ENCODE measurements around the gene CORIN.

Gene CORIN

GRCh38 chr4:47642191-47642830 lies 195.6 kb downstream of the CORIN start:
- DNase-seq (ENCODE audit: low read depth in 2 of 2): no peak

DNA sequence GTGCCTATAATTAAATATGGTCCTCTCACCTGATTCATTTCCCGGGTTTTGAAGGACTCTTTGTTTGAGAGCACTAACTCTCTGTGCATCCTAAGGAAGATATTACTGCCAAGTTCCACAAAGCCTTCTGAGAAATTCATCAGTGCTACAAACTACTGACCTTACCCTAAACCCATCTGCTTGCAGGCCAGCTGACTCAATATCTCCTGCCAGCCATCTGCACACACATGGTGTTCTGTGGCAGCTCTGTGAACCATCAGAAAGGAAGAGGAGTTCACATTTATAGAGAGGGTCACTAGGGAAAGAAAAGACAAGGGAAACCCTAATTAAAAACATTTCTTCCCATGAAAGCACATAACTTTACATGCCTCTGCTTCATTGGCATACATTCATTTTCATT lies 196.1 kb downstream of the CORIN start:
- DNase-seq (ENCODE audit: low read depth in 2 of 2): no peak

DNA sequence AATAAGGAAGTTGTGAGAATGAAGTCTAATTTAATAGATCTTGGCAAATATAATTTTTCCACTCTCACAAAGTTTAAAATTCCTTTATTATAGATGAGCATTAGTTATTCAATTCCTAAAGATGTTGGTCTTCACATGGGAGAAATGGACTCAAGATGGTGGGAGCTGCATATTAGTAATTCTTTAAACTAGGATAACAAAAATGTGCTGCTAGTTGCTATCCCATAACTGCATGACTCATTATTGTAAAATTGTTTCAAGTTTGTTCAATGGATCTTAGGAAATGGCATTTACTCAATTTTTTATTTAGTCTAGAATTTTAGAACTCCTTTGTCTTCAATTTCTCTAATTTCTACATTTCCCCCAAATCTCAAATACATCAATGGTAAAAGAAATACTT lies 197.0 kb downstream of the CORIN start:
- DNase-seq (ENCODE audit: low read depth in 2 of 2): no peak

DNA sequence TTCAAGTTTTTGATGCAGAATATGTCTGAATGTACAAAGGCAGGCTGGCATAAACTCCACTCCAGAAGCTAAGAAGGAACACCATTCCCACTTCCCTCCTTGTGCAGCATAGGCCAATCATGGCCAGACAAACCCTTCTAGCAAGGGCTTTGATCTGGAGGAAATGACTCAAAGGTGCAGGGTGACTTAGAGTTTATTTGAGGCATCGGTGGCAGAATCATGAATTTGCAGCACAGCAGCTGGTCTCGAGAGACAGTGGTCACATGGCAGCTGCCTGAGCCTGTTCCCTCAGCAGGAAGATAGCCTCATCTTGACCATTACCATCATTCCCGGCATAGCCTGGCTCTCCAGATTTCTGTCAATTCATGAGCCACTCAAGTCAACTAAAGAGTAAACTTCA lies 198.3 kb downstream of the CORIN start:
- DNase-seq (ENCODE audit: low read depth in 2 of 2): no peak

DNA sequence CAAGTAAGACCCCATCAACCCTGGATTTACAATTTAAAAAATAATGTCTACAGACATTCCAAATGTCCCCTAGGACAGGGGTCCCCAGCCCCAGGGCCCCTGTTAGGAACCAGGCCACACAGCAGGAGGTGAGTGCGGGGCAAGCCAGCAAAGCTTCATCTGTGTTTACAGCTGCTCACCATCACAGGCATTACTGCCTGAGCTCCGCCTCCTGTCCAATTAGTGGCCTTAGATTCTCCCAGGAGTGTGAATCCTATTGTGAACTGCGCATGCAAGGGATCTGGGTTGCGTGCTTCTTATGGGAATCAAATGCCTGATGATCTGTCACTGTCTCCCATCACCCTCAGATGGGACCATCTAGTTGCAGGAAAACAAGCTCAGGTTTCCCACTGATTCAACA lies 206.7 kb downstream of the CORIN start:
- DNase-seq (ENCODE audit: low read depth in 2 of 2): no peak

DNA sequence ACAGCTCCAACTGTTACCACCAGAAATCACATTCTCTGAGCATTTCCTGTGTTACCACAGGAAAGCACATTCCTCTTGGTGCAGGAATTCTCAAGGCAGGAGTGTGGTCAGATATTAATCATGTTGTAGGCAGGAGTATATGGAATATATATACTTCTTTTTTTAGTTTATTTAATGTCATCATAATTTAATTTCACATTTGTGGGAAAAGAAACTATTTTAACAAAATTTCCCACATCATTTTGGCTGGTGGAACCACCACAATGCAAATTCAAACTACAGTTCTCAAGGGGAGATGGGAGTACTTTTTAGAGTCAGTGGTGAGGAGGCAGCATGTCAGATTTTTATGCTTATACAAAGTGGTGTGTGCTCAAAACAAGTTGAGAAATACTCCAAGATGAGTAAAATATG lies 213.8 kb downstream of the CORIN start:
- DNase-seq (ENCODE audit: low read depth in 2 of 2): peak; percentile 87 to 88

DNA sequence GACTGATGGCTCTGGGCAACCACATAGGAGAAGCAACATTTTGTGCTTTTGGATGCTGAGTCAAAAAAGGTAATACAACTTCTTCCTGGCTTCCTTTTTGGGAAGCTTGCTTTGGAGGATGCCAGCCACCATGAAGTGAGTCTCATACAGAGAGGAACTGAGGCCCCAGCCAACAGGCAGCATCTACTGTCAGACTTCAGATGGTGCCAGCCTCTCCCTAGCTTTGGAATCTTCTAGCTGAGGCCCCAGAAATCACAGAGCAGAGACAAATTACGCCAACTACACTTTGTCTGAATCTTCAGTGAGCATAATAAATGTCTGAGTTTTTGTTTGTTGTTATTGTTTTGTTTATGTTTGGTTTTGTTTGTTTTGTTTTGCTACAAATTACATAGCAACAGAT lies 216.7 kb downstream of the CORIN start:
- DNase-seq (ENCODE audit: low read depth in 2 of 2): no peak

DNA sequence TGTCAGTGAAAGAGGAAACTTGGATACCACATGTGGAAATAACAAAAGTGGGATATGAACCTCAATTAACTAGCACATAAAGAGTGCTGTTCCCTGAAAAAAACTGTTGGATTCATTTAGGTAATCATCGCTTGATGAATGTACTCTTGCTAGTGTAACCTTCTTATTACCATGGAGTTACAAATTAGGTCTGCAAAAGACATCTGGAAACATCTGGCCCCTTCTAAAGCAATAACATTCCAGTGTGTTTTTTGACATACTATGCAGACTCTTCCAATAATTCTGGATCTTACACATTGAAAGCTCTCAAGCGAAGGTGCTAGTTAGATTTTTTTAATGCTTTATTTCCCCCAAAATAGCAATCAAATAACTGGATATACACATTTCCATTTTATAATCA lies 218.2 kb downstream of the CORIN start:
- DNase-seq (ENCODE audit: low read depth in 2 of 2): no peak

DNA sequence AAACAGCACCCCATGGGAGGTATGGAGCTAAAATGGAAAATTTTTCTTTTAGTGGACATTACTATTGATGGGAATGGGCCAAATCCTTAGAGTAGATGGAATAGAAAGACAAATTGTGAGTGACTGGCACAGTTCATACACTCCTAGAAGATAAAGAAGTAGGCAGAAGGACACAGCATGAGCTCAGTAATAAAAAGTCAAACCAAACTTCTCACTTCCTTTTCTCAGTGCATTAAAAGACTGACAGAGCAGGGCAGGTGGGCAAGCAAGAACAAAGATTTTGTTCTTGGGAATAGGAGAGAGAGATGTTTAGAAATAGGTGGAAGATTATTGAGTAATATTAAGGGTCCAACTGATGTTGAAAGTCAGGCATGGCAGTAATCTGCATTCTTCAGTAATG lies 220.3 kb downstream of the CORIN start:
- DNase-seq (ENCODE audit: low read depth in 2 of 2): no peak

GRCh38 chr4:47615385-47615784 lies 222.5 kb downstream of the CORIN start:
- DNase-seq (ENCODE audit: low read depth in 2 of 2): no peak

DNA sequence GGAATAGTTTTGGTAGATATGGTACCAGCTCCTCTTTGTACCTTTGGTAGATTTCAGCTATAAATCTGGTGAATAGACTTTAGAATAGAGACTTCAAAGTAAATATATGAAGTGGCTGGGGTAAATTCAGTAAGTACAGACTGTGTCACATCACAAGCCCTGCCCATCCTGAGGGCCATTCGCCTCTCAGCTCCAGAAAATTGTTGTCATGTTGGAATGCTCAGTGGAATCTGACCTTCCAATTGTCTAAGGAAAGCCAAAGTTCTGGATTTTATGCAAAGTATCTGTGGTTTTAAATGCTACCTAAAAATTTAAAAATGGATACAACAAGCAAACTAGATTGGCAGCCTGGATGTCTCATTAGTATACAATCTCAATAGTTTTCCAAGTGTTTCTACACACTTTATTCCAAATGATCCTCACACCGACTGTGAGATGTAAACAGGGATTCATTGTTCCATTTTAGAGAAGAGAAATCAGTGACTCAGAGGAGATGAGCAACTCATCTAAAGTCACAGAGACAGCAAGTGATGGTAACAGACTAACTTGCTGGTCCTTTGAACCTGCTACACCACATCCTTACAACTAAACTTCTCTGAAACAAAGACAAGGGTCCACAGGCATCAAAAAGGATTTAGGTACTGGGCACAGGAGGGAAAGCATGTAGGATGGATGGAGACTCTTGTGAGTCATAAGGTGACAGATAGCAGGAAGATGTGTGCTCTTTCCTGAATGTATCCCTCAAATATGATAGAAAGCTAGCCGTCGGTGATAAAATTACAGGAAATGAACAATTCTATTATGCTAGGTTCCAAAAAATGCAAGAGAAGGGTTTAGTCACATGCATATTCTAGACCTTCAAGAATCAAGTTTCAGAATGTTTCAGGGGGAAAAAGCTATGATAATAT lies 225.5 kb downstream of the CORIN start:
- peak in 1 of 2 experiments; percentile 18 for DNase-seq (ENCODE audit: low read depth in 2 of 2)

GRCh38 chr4:47606482-47606881 lies 231.4 kb downstream of the CORIN start:
- no peak for DNase-seq (ENCODE audit: low read depth in 2 of 2)

GRCh38 chr4:47598896-47599295 lies 239.0 kb downstream of the CORIN start:
- DNase-seq (ENCODE audit: low read depth in 2 of 2): no peak

GRCh38 chr4:47598320-47598719 lies 239.5 kb downstream of the CORIN start:
- no peak for DNase-seq (ENCODE audit: low read depth in 2 of 2)

- no peak for DNase-seq (ENCODE audit: low read depth in 2 of 2)
Observed at GRCh38 chr4:47597696-47598095, 240.2 kb downstream of the CORIN start.

GRCh38 chr4:47590325-47590724 lies 247.5 kb downstream of the CORIN start:
- DNase-seq (ENCODE audit: low read depth in 2 of 2): no peak

GRCh38 chr4:47579235-47579634 lies 258.6 kb downstream of the CORIN start:
- no peak for DNase-seq (ENCODE audit: low read depth in 2 of 2)

GRCh38 chr4:47577779-47578553 lies 259.9 kb downstream of the CORIN start:
- no peak for DNase-seq (ENCODE audit: low read depth in 2 of 2)

- no peak for DNase-seq (ENCODE audit: low read depth in 2 of 2)
Observed at GRCh38 chr4:47572981-47573380, 264.9 kb downstream of the CORIN start.

GRCh38 chr4:47570816-47571215 lies 267.1 kb downstream of the CORIN start:
- DNase-seq (ENCODE audit: low read depth in 2 of 2): no peak

- no peak for DNase-seq (ENCODE audit: low read depth in 2 of 2)
Observed at GRCh38 chr4:47567511-47567910, 270.4 kb downstream of the CORIN start.

DNA sequence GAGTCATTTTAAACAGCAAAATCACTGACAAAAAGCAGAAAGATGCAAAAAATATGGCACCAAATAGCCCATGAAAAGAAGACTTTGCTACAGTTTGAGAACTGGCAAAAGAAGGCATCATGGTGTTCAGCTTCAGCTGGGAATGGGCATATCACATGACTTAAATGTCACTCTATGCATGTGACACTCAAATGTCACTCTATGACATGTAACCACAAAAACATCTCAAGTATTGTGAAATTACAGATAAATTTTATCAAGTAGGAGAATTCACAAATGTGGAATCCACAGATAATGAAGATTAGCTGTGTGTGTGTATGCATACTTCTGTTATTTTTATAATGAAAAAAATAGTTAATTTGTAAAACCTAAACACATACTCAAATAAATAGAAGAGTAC lies 270.9 kb downstream of the CORIN start:
- DNase-seq (ENCODE audit: low read depth in 2 of 2): no peak

- DNase-seq (ENCODE audit: low read depth in 2 of 2): no peak
Observed at GRCh38 chr4:47566566-47566965, 271.3 kb downstream of the CORIN start.

Data from fibroblast of skin of left quadriceps (primary cell).